Hair follicle dermal papilla cell (primary cell): Measurements from ENCODE around the gene TRPM1. TPM values are rescaled to one million over a fixed set of nuclear protein-coding genes. Genes with fewer than 3 reads are reported as not detected.

Experiments used
- small RNA-seq: library from RNA; depleted of rRNA; stranded (forward); fragments of <200 nt; gene quantifications from one replicate; pipeline ENCODE3, GENCODE V24; 2012
- total RNA-seq: library from RNA; depleted of rRNA; stranded (reverse); fragments of >200 nt; gene quantifications from 2 replicates; pipeline ENCODE4 v1.2.3, GENCODE V29; 2012

The TRPM1 gene
- not detected in 2 replicates for total RNA-seq

GRCh38 chr15:31101262-31102038 is at the start of gene TRPM1:
TSS of gene TRPM1 (minus strand) at chr15:31101725. CDS start at chr15:31081355, 20,370 bp downstream.

GRCh38 chr15:30991255-30992235 is 110.0 kb downstream of the TRPM1 start, which contains the start of gene MTMR10:
TSS of gene MTMR10 (minus strand) at chr15:30991628. CDS start at chr15:30991506, 122 bp downstream.

Small RNA genes within 50 kb of the gene (small RNA-seq; reads per million reads assigned to genes)
- gene MIR211, result not detected
- gene RNU6-466P, result not detected

Other genes starting within 250 kb of the TRPM1 start
- 17.0 and 20.9 TPM in 2 replicates for gene FAN1, start 197.8 kb downstream of the TRPM1 start, total RNA-seq
- 28.5 and 36.5 TPM in 2 replicates for gene MTMR10, start 110.1 kb downstream of the TRPM1 start, total RNA-seq
- gene KLF13, start 225.1 kb upstream of the TRPM1 start, total RNA-seq, result 48.9 and 63.1 TPM in 2 replicates